HG02884 (cell line): Measurements from ENCODE around the gene ST7.

Experiments used
- ATAC-seq: cut with Tn5 transposase; IDR thresholded peaks from one replicate; pipeline ENCODE4 v1.9.1; 2021; ENCODE audit warnings: mild to moderate bottlenecking, moderate library complexity; ENCODE audit not compliant: unreplicated experiment

ST7 gene

DNA sequence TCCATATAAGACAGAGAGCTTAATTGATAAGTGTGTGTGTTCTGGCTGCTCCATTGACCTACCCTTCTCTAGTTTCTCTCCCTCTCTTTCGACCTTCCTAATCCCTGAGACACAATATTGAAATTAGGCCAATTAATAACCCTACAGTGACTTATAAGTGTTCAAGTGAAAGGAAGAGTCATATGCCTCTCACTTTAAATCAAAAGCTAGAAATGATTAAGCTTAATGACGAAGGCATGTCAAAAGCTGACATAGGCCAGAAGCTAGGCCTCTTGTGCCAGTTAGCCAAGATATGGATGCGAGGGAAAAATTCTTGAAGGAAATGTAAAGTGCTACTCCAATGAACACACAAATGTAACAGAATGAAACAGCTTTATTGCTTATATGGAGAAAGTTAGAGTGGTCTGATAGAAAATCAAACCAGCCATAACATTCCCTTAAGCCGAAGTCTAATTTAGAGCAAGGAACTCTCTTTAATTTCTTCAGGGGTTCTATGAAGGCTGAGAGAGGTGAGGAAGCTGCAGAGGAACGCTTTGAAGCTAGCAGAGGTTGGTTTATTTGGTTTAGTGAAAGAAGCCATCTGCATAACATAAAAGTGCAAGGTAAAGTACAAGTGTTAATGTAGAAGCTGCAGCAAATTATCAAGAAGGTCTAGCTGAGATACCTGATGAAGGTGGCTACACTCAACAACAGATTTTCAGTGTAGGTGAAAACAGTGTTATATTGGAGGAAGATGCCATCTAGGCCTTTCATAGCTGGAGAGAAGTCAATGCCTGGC, 53.8 kb downstream of the ST7 start:
- ATAC-seq, result no peak

DNA sequence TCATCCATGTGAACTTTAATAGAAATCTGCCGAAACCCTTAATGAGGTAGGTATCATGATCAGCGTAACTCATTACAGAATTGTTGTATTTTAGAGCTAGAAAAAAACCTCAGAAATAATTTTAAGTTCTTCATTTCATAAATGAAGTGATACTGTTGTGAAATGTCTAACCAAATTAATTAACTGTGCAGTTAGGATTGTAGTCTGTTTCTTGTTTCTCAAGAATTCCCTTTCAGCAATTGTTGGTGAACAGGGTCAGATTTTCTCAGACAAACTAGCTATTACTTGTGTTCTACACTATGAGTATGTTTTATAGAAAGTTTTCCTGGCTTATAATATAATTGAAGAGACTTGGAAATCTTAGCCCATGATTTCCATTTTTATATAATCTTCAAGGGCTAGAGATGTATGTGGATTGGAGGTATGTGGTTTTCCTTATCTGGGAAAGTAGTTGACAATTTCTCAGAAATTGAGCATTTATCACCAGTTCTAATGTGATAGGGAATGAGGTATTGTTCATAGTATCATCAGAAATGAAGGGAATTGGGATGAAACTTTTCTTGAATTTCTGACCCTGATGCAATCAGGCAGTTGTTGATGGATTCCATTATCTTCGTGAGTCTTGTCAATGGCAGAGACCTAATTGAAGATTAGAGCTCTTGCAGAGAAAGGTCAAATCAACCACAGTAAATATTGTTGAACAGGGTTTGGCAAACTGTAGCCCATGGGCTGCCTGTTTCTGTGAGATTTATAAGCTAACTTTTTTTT, 55.0 kb downstream of the ST7 start:
- ATAC-seq, result no peak

DNA sequence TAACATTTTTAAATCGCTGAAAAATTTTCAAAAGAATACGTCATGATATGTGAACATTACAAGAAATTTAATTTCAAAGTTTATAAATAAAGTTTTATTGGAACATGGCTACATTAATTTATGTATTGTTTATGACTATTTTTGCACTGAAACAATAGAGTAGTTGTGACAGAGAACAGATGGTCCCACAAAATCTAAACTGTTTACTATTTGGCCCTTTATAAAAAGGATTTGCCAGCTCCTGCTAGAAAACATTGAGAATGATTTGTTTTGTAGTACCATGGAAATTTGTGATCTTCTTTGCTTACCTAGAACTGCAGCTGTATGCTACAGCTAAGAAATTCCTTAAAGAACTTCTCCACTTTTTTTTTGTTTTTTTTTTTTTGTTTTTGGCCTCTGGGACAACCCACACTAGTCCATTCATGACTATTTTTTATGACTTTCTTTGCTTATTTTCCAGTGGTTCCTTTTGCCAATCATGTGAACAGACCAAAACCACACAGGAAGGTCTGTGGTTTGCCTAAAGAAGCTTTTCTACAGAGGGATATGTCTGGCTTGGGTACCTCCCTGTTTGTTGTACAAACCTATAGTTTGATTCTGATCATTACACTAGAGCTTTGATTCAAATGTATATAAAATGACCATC, 55.7 kb downstream of the ST7 start:
- ATAC-seq, result no peak

DNA sequence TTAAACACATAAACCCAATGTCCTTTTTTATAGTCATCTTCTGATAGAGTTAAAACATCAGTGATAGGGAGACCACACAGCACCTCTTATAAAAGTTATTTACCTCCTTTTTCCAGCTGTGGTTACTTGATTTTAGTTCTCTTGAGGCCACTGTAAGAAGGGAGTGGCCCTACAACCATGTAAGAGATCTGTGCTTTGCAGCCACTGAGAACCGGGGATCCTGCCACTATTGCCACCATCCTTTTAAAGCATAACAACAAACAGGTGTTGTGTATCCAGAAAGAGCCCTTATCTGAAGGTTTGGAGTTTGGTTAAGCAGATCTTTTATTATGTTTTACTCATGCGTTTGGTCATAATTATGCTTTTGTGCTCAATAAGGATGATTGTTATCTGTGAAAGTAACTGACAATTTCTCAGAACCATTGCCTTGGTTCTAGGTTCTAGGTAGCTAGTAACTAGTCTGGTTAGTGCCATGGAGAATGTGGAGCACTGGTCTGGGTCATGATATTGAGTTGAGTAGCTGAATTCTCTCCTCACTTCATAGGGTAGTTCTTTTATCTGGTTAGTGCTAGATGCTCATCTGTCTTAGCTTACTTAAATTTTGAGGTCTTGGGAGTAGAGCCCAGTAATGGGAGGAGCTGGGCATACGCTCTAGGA, 56.5 kb downstream of the ST7 start:
- ATAC-seq, result no peak

DNA sequence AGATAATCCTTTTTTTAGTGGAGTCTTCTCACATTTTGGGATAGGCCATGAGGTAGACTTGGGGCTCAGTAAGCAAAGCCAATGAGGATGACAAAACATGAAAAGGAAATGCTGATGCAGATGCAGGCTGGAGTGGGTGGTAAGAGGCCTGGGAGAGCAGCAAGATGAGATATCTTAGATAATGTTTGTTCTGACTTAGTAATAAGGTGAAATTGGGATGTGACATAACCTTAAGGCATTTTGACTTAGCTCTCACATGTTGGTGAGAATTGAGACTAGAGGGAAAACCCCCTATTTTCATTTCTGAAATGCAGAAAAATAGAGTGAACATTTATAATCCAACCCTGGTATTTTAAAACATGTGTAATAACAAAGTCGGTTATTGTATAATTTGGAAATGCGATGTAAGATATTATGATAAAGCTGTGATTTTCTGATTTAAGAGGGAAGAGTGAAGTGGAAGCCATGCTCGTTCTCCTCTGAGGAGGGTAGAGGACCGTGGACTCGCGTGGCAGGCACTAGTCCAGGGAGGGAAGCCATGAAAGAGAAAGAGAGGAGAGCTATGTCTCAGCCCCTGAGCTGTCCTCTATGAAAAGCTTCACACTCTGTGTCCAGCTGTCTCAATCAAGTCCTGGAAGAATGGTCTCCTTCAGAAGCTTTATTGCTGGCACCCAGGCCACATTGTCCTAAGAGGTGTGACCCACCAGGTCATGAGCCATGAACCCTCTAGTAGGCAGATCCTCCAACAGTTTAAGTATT, 57.3 kb downstream of the ST7 start:
- peak; percentile 45 for ATAC-seq

DNA sequence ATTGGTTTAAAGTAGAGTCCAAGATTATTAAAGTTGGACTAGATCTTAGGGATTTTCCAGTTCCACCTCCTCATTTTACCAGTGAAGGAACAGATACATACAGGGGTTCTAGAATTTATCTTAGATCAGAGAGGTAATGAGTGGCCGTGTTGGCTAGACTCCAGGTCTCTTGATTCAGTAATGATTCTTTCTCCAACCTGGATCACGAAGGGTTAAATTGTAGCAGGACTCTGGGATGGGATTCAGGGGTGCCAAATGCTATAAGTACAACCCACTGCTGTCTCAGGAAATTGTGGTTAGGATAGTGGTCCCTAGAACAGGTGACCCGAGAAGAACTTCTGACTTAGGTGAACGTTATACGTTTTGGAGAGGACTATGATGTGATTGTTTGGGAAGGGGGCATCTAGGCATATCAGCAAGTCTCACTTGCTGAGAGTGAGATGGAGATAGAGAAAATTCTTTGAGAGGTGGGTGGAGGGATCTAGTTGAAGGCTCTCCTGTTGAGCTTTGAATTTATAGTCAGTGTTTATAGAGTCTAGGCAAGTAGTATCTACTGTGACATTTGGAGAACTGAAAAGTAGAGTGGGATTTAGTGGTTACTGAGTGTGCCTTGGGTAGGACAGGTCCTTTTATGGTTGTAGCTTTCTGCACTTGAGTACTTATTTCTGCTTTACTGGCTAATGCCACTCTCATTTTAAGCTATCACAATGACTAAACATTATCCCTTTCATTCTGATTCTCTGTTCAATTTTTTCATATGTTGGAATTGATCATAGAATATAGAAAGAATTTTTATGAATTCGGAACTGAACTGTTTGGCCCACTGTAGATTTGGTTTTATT, 58.3 kb downstream of the ST7 start:
- ATAC-seq, result peak; percentile 72

DNA sequence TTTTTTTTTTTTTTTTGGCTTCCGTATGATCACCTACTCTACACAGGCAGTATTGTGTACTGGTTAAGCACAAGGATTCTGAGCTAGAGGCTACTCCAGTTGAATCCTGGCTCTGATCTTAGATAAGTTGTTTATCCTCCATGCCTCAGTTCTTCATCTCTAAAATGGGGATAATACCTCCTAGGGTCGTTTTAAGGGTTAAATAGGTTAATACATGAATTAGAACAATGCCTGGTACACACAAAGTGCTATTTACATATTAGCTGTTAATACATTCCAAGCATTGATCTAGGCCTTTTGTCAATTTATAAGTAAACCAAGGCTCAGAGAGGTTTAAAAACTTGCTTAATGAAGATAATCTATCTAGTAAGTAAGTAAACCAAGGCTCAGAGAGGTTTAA, 59.0 kb downstream of the ST7 start:
- peak; percentile 3 for ATAC-seq

DNA sequence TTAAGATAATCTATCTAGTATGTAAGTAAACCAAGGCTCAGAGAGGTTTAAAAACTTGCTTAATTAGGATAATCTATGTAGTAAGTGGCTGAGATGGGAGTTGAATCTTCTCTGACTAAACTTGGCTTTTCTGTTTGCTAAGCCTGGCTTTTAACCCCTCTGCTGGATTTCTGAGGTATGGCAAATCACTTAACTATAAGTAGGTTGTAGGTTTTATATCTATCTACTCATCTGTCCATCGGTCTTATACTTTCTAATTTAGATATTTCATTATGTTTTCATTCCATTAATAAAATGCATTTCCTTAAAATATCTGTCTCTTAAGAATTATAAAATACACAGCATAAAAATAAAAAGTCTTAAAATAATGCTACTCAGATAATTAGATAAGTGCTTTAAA, 59.4 kb downstream of the ST7 start:
- ATAC-seq, result no peak

DNA sequence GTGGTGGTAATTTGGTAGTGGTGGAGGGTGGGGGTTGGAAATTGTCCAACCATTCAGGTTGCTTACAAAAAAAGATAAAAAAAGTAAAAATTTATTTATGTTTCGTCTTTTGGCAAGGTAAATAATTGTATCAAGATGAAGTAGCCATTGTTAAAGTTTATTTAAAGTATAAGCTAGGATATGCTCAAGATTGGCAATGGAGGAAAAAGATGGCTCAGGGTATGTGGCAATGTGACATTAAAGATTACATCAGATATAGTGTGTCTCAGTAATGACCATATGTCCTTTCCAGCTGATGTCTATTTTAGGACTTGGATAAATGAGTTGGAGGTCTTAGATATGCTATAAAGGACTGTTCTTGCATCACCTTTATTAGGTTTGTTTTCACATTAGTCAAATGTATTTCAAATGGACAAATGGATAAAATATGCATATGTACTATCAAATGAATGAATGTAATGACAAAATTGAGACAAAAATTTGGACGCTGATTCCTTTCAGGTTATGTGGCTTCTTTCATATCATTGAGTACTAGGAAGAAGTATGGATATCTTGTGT, 60.9 kb downstream of the ST7 start:
- no peak for ATAC-seq

DNA sequence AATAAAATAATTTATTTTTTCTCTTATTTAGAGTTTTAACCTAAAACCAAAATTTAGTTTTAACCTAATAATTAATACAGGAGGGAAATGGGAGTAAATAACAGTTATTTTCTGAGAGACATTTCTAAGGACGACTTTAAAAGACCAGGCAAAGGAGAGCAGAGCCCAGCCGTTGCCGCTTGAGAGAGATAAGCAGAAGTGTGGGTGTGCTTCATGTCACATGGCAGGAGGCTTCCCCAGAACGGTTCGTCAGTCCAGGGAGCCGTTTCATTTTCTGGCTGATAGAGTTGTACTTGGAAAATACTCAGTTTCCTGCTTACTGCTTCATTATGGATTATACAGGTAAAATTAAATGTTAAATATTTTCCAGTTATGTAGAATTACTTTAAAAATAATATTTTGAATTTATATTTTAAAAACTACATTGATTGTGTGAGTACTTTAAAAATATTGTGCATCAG, 61.4 kb downstream of the ST7 start:
- ATAC-seq, result peak; percentile 18

DNA sequence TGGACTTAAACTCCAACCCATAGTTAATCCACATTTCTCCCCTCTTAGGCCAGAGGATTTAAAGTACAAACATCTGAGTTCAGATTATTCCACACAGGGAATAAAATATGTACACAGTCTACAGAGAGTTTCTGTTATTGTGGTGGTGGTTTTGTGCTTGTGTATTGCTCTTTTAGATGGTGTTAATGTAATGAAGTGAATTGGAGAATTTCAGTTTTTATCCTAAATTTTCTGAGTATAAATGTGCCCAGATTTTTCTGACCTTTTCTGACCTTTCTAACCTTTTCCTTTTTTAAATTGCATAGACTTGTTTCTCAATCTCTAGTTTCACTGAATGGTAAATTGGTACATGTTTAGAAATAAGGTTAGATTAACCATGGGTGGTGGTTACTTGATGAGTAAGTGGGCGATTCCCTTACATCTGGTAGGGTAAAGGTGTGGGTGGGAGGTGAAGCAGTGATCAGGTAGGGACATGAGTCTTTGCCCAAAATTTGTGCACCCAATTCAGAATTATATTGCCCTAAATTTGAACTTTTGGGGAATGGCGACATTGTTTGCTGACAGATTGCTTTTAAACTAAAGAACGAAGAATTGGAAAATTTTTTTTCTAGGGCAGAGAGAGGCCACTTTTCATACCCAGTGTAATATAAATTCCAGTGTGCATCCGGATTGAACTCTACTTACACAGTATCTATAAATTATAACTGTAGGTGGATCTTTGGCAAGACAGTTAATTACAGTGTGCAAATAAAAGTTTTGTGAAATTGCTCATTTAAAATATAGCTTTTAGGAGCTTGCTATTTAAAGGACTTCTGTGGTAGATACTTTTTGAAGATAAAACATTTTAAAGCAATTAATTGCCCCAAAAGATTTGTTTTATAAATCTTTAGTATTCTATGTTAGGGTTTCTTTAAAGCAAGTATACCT, 62.2 kb downstream of the ST7 start:
- ATAC-seq, result no peak

DNA sequence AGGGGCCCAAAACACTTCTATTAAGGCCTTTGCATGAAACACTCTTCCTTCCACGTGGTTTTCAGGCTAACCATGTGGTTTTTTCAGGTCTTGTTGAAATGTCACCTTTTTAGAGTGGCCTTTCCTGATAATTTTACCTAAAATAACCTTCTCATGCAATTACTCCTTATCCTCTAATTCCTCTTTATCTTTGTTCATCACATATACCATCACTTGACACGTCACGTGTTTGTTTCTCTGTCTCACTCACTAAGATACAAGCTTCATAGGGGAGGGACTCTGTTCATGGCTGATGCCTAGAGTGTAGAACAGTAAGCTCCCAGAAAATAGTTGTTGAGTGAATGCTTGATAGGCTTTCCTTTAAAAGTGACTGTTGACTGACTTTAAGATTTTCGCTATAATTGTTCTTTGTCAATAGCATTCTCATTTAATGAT, 63.7 kb downstream of the ST7 start:
- no peak for ATAC-seq

DNA sequence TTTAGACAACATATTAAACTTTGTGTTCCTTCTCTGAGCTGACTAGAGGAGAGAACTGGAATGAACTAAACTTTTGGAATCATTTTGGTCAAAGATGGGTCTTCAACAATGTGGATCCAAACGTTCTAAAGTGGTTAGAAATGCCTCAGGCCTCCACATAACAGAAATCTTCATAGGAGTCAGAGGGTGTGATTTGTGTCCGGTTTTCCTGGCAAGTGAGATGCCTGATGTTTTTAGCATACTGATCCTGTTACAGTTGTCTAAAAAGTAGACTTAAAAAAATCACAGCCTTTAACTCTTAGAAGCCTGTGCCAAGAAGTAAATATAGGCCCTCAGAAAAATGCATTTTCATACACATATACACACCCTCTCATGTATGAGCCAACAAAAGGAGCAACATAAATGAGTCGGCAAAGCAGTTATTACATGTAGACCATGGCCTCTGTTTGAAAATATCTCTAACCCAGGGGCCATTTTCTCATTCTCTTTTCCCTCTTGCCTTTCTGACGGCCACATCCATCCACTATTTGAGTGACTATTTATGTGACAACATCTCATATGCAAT, 64.5 kb downstream of the ST7 start:
- no peak for ATAC-seq

DNA sequence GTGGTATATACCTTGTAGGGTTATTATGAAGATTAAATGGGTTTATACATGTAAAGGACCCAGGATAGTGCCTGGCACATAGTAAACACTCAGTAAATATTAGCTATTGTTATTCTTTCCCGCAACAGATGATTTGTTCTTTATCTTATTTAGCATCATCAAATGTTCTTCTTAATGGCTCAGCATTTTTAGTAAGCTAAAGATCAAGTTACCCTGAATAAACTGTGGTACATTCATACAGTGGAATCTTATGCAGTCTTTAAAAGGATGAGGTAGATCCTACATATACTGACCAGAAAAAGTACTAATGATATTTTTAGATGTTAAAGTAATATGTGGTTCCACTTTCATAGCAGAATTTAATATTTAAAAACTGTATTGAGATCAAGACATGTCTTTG, 65.4 kb downstream of the ST7 start:
- ATAC-seq, result no peak

DNA sequence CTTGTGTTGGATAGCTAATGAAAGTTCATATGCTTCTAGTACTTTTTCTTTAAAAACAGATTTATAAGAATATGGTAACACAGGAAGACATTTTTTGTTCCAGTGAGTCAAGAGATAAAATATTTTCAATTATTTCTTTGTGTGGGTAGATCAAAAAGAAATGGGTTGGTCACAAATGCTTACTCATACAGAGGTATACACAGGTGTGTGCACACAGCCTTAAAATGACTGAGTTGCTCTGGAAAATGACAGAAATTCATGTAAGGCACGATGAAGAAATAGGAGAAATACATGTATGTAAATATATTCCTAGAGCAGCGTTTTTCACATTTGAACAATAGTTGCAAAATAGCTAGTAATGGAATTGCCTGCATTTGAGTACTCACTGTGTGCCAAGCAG, 66.0 kb downstream of the ST7 start:
- ATAC-seq, result no peak

DNA sequence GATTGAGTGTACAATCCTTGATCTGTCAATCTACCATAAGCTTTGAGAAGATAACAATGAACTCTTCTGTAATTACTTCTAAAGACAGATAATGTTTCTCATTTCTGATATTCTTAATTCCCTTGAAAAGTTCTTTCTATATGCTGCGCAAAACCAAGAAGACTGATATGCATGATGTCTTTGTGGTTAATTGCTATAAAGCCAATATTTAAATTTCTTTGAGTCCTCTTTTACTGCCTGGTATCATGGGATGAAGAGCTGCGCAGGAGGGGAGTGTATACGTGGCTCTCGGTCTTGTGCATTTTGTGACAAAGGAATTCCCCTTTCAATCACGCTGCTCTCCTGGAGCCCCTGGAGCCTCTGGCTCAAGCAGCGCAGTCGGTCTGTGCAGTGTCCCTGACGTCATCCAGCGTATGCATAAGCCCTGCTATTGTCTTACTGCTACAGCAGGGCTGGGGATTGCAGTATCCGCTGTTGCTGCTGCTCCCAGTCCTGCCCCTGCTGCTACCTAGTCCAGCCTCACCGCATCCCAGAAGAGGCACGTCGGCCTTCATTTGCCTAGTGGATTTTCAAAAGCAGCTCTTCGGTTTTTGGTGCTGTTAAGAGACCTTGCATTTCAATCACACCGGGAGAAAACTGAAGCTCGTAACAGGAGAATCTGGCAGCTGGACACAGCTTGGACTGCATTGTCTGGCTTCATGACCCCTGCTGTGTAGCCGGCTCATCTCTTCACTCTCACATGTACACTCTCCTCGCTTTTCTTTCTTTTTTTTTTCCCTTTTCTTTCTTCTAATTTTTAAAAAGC, 66.7 kb downstream of the ST7 start:
- no peak for ATAC-seq

DNA sequence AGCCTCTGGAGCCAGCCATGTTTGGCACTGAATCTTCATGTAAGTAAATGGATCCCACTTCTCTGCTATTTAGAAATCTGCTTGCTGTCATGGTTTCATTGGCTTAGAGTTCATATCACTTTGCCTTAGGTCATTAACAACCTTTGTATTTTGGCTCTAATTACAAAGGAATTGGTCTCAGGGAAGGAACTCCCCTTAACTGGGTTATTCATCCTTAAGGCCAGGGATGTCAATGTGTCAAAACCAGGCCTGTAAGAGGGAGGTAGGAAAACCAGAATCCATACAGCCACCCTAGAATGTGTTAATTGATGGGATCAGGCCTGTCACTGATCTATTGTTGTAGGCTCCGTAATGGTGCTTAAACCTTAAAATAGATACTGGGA, 67.3 kb downstream of the ST7 start:
- no peak for ATAC-seq
